Measurements from ENCODE around the gene MROH8.

DNA sequence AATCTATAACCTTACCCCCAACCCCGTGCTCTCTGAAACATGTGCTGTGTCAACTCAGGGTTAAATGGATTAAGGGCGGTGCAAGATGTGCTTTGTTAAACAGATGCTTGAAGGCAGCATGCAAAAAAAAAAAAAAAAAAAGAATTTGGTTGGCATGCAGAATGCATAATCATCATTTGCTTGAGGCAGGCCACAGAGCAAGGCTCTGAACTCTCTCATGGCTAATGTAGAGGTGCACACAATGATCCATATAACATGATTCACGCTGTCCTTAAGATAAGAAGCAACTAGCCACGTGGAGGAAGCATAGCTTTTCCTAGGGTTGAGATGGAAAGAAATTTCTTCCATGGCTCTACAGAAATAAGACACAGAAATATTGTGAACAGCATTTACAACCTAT, 27.8 kb downstream of the MROH8 start:
- TF ChIP-seq POLR2A (IDR thresholded peaks at IDR 0.05; ENCODE audit: low read depth, low read length) (no peak), POU2F2 (IDR thresholded peaks at IDR 0.05; ENCODE audit: low read depth, low read length) (no peak)

Measured in GM12891 (cell line).